ENCODE data around the gene FAM187B. TPM values are rescaled to one million over a fixed set of nuclear protein-coding genes. Genes with fewer than 3 reads are reported as not detected.

FAM187B gene
- total RNA-seq: not detected in 2 replicates

DNA sequence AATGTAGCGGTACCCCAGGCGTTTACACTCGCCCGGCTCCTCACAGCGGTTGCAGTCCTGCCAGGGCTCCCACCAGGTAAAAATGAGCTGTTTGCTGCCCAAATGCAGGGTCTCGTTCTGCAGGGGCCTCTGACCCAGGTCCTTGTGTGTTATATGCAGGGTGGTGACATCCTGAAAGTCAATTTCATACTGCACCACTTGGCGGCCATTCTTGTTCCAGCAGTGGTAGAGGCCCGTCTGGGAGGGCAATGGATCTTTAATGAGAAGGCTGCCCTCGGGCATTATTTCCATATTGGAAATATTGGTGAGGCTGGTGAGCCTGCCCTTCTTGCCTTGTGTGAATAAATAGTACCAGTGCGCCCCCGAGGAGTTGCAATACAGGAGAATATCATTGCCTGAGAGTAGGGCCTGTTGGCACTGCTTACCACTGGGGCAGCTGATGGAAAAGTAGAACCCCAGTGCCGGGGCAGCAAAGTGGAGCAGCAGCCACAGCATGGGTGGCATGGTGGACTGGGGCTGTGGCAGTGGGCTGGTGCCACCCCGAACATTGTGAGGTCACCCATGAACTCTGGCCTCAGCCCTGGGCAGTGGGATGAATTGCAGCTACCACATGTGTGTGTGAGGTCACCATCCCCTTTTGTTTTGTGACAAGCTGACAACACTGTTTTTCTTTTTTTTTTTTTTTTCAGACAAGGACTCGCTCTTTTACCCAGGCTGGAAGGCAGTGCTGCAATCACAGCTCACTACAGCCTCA is at the start of gene FAM187B:
Gene FAM187B, minus strand, starts transcription at position 563 of the 754 bp plus-strand sequence. Its CDS starts 59 bp downstream, at position 504.
- Histone ChIP-seq H3K27me3 (ENCODE audit: control insufficient read depth, insufficient read depth, low read length) (peaks cover 5% of the 10 kb centered on the region), H3K4me3 (ENCODE audit: low read depth, low read length) (no peak within 1 kb of the TSS)
- TF ChIP-seq, protein P1, sequence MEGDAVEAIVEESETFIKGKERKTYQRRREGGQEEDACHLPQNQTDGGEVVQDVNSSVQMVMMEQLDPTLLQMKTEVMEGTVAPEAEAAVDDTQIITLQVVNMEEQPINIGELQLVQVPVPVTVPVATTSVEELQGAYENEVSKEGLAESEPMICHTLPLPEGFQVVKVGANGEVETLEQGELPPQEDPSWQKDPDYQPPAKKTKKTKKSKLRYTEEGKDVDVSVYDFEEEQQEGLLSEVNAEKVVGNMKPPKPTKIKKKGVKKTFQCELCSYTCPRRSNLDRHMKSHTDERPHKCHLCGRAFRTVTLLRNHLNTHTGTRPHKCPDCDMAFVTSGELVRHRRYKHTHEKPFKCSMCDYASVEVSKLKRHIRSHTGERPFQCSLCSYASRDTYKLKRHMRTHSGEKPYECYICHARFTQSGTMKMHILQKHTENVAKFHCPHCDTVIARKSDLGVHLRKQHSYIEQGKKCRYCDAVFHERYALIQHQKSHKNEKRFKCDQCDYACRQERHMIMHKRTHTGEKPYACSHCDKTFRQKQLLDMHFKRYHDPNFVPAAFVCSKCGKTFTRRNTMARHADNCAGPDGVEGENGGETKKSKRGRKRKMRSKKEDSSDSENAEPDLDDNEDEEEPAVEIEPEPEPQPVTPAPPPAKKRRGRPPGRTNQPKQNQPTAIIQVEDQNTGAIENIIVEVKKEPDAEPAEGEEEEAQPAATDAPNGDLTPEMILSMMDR (IDR thresholded peaks at IDR 0.05; ENCODE audit: insufficient read depth, low read length, poor library complexity, severe bottlenecking): no peak

GRCh38 chr19:35276706-35277281 is 48.3 kb upstream of the FAM187B start:
- TF ChIP-seq, protein P1 (IDR thresholded peaks at IDR 0.05; ENCODE audit: insufficient read depth, low read length, poor library complexity, severe bottlenecking): no peak
- DNase-seq (ENCODE audit: low read depth): no peak
- Histone ChIP-seq H3K27me3 (ENCODE audit: control insufficient read depth, insufficient read depth, low read length) (peaks cover 3% of the 10 kb centered on the region), H3K4me3 (ENCODE audit: low read depth, low read length) (no peak overlapping the region), H3K36me3 (ENCODE audit: control insufficient read depth, insufficient read depth, low read length) (peaks cover 3% of the 10 kb centered on the region)

More for the DNA sequence above, at the start of gene FAM187B:
- no peaks in the 10 kb centered on the region for H3K36me3 ChIP-seq (ENCODE audit: control insufficient read depth, insufficient read depth, low read length)
- no peak for DNase-seq (ENCODE audit: low read depth)

DNA sequence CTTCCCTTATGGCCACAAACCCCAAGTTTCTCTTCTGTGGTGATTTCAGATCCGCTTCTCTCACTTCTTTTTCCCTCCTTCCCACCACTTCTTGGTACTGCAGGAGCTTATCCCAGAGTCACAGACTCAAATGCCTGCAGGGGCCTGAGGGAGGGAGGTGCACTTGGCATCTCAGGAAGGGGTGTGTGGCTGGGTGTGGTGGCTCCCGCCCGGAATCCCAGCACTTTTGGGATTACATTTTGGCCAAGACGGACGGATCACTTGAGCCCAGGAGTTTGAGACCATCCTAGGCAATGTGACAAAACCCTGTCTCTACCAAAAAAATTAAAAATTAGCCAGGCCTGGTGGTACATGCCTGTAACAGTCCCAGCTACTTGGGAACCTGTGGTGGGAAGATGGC is 45.8 kb upstream of the FAM187B start:
- DNase-seq (ENCODE audit: low read depth): no peak
- peaks cover 3% of the 10 kb centered on the region for H3K36me3 ChIP-seq (ENCODE audit: control insufficient read depth, insufficient read depth, low read length)
- no peak overlapping the region for H3K4me3 ChIP-seq (ENCODE audit: low read depth, low read length)
- H3K27me3 ChIP-seq (ENCODE audit: control insufficient read depth, insufficient read depth, low read length): no peaks in the 10 kb centered on the region
- TF ChIP-seq, protein P1 (IDR thresholded peaks at IDR 0.05; ENCODE audit: insufficient read depth, low read length, poor library complexity, severe bottlenecking): no peak

- TF ChIP-seq, protein P1 (IDR thresholded peaks at IDR 0.05; ENCODE audit: insufficient read depth, low read length, poor library complexity, severe bottlenecking): no peak
- H3K36me3 ChIP-seq (ENCODE audit: control insufficient read depth, insufficient read depth, low read length): peaks cover 3% of the 10 kb centered on the region
- H3K4me3 ChIP-seq (ENCODE audit: low read depth, low read length): no peak overlapping the region
- DNase-seq (ENCODE audit: low read depth): no peak
- no peaks in the 10 kb centered on the region for H3K27me3 ChIP-seq (ENCODE audit: control insufficient read depth, insufficient read depth, low read length)
These were observed 45.2 kb upstream of the FAM187B start for GRCh38 chr19:35273686-35274259.

DNA sequence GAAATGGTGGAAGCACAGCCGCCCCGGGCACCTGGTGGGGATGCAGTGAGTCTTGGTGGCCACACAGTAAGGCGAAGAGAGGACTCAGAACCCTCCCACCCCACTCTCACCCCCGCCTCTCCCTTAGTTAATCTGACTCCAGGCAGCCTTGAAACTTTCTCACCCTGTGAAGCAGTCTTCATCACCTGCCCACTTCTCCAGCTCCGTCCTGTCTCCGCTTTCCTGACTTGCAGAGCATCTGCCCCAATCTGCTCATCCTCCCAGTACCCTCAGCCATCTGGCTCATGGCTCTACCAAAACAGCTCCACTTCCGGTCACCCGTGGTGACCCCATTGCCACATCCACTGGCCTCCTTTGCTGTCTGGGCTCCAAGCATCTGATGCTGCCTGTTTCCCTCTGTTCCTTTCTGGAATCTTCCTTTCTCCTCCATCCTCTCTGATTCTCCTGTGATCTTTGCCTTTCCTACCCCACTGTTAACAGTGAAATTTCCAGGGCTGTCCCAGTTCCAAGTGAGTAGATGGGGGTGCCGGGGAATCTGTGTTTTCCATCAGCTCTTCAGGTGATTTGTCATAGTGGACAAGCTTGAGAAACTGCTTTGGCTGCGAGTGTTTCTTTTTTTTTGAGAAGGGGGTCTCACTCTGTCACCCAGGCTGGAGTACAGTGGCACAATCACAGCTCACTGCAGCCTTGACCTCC is 44.6 kb upstream of the FAM187B start:
- TF ChIP-seq, protein P1 (IDR thresholded peaks at IDR 0.05; ENCODE audit: insufficient read depth, low read length, poor library complexity, severe bottlenecking): no peak
- peaks cover 3% of the 10 kb centered on the region for H3K36me3 ChIP-seq (ENCODE audit: control insufficient read depth, insufficient read depth, low read length)
- DNase-seq (ENCODE audit: low read depth): no peak

More for the DNA sequence above, 44.6 kb upstream of the FAM187B start:
- Histone ChIP-seq H3K4me3 (ENCODE audit: low read depth, low read length) (no peak overlapping the region), H3K27me3 (ENCODE audit: control insufficient read depth, insufficient read depth, low read length) (no peaks in the 10 kb centered on the region)
